ENCODE data around the gene MKNK1. TPM values are rescaled to one million over a fixed set of nuclear protein-coding genes. Genes with fewer than 3 reads are reported as not detected.

Gene MKNK1
- total and polyA plus RNA-seq, 2 donors (not counting 1 experiment from before 2014, with no cell fraction given) = 51.0 to 73.0 TPM

- Histone ChIP-seq H3K36me3 (replicated peaks in 1 of 2; ENCODE audit: control extremely low read depth in 1 of 2, control insufficient read depth in 1 of 2, extremely low read depth in 1 of 2, insufficient read depth in 2 of 2, low read length in 1 of 2) (no peaks in the 10 kb centered on the region), H3K9me3 (ENCODE audit: control extremely low read depth in 1 of 3, control insufficient read depth in 2 of 3, insufficient read depth in 1 of 3, low read length in 2 of 3) (no peaks in the 10 kb centered on the region), H2AFZ (ENCODE audit: insufficient read depth, low read depth, low read length, poor library complexity, severe bottlenecking) (no peak overlapping the region), H4K20me1 (ENCODE audit: control insufficient read depth, insufficient read depth, low read length, poor library complexity, severe bottlenecking) (no peaks in the 10 kb centered on the region), H3K27me3 (replicated peaks in 1 of 4; ENCODE audit: control extremely low read depth in 1 of 4, control insufficient read depth in 3 of 4, insufficient read depth in 4 of 4, low read length in 3 of 4) (peaks cover 0 to 7% (median 0%) of the 10 kb centered on the region in 4 experiments), H3K4me3 (ENCODE audit: control extremely low read depth in 1 of 5, extremely low read depth in 1 of 5, insufficient read depth in 1 of 5, low read depth in 2 of 5, low read length in 4 of 5) (no peak overlapping the region), H3K4me1 (ENCODE audit: control insufficient read depth in 2 of 2, insufficient read depth in 2 of 2, low read length in 2 of 2) (no peaks in the 10 kb centered on the region), H3K27ac (ENCODE audit: low read length in 2 of 2) (no peak overlapping the region), H3K79me2 (ENCODE audit: control insufficient read depth, insufficient read depth, low read length) (no peaks in the 10 kb centered on the region), H3K9ac (ENCODE audit: low read length) (no peak overlapping the region), H3K4me2 (replicated peaks; ENCODE audit: low read depth, low read length, poor library complexity, severe bottlenecking) (no peak overlapping the region)
- DNase-seq = no peak
- POLR2A ChIA-PET = no interaction called here
- ATAC-seq (ENCODE audit: low read depth) = no peak
- Mint-ChIP-seq H3K27ac (no peak overlapping the region), H3K4me1 (no peaks in the 10 kb centered on the region), H3K9me3 (ENCODE audit: insufficient read depth) (no peaks in the 10 kb centered on the region), H3K27me3 (peaks cover 38% of the 10 kb centered on the region), H3K4me3 (no peak overlapping the region)
- CTCF ChIA-PET = interaction anchor here (0.9 to 1.5 kb wide), 2 partner anchors 15 to 67 kb away, joined by 3 to 4 read pairs; no protein-coding TSS in a partner anchor
- WGBS (ENCODE audit: insufficient coverage) = 57% methylated on average over 3 of the region's 5 CpGs
- TF ChIP-seq EZH2 (IDR thresholded peaks at IDR 0.05; ENCODE audit: borderline replicate concordance, insufficient read depth, low read depth, low read length, poor library complexity, severe bottlenecking) = no peak
- intact Hi-C loops (cut with micrococcal nuclease) = no loop called here
Observed at GRCh38 chr1:46513536-46513935, 90.5 kb downstream of the MKNK1 start.

- H3K4me2 ChIP-seq (replicated peaks; ENCODE audit: low read depth, low read length, poor library complexity, severe bottlenecking) = no peak overlapping the region
- no peaks in the 10 kb centered on the region for H3K9me3 ChIP-seq (ENCODE audit: control extremely low read depth in 1 of 3, control insufficient read depth in 2 of 3, insufficient read depth in 1 of 3, low read length in 2 of 3)
- CTCF ChIA-PET = interaction anchor here (1.5 kb wide), 1 partner anchor 66 kb away, joined by 4 read pairs; no protein-coding TSS in a partner anchor
- no peak overlapping the region for H2AFZ ChIP-seq (ENCODE audit: insufficient read depth, low read depth, low read length, poor library complexity, severe bottlenecking)
- WGBS (ENCODE audit: insufficient coverage) = 50% methylated on average over 2 of the region's 6 CpGs
- Mint-ChIP-seq H3K27ac (no peak overlapping the region), H3K4me3 (no peak overlapping the region), H3K4me1 (no peaks in the 10 kb centered on the region), H3K9me3 (ENCODE audit: insufficient read depth) (no peaks in the 10 kb centered on the region), H3K27me3 (peaks cover 36% of the 10 kb centered on the region)
- no peaks in the 10 kb centered on the region for H3K4me1 ChIP-seq (ENCODE audit: control insufficient read depth in 2 of 2, insufficient read depth in 2 of 2, low read length in 2 of 2)
- intact Hi-C loops (cut with micrococcal nuclease) = no loop called here
- H3K4me3 ChIP-seq (ENCODE audit: control extremely low read depth in 1 of 5, extremely low read depth in 1 of 5, insufficient read depth in 1 of 5, low read depth in 2 of 5, low read length in 4 of 5) = no peak overlapping the region
- peaks cover 0 to 9% (median 0%) of the 10 kb centered on the region in 4 experiments for H3K27me3 ChIP-seq (replicated peaks in 1 of 4; ENCODE audit: control extremely low read depth in 1 of 4, control insufficient read depth in 3 of 4, insufficient read depth in 4 of 4, low read length in 3 of 4)
- DNase-seq (no peak), ATAC-seq (ENCODE audit: low read depth) (no peak)
- POLR2A ChIA-PET = no interaction called here
- no peaks in the 10 kb centered on the region for H3K36me3 ChIP-seq (replicated peaks in 1 of 2; ENCODE audit: control extremely low read depth in 1 of 2, control insufficient read depth in 1 of 2, extremely low read depth in 1 of 2, insufficient read depth in 2 of 2, low read length in 1 of 2)
- H3K27ac ChIP-seq (ENCODE audit: low read length in 2 of 2) = no peak overlapping the region
- H3K9ac ChIP-seq (ENCODE audit: low read length) = no peak overlapping the region
- H4K20me1 ChIP-seq (ENCODE audit: control insufficient read depth, insufficient read depth, low read length, poor library complexity, severe bottlenecking) = no peaks in the 10 kb centered on the region
- TF ChIP-seq EZH2 (IDR thresholded peaks at IDR 0.05; ENCODE audit: borderline replicate concordance, insufficient read depth, low read depth, low read length, poor library complexity, severe bottlenecking) (no peak), CTCF (IDR thresholded peaks at IDR 0.05) (no peak)
- H3K79me2 ChIP-seq (ENCODE audit: control insufficient read depth, insufficient read depth, low read length) = no peaks in the 10 kb centered on the region
Observed at GRCh38 chr1:46512792-46513190, 91.3 kb downstream of the MKNK1 start.
